ENCODE measurements around the gene TMEM41A. TPM values are rescaled to one million over a fixed set of nuclear protein-coding genes. Genes with fewer than 3 reads are reported as not detected.
A peak's percentile ranks its signal among the peaks of the same experiment; 100 is the strongest.

TMEM41A gene
- total RNA-seq = 10 to 100 TPM; 19.6 to 21.6 TPM

- peaks cover 19% of the 10 kb centered on the region for H3K36me3 Mint-ChIP-seq (ENCODE audit: low read depth)
- ATAC-seq = peak; percentile 99
- peak within 1 kb of the TSS; percentile 98 for H3K4me3 Mint-ChIP-seq
- H3K27ac Mint-ChIP-seq = peak within 1 kb of the TSS; percentile 91
- ChIA-PET POLR2A (interaction anchor here (0.6 to 1.3 kb wide), 6 partner anchors 11 to 88 kb away, joined by 3 read pairs; partner anchors contain the start of genes LIPH and SENP2), CTCF (interaction anchor here (0.6 to 1.0 kb wide), 3 partner anchors 49 to 921 kb away, joined by 3 read pairs; no protein-coding TSS in a partner anchor)
- intact Hi-C loops (cut with DNase I, micrococcal nuclease) = loop anchor here (1.0 to 2.0 kb wide), 8 partner anchors 54 to 686 kb away; partner anchors contain the start of genes LIPH (in 2 of the 2), SENP2 (in 2 of the 2) and VPS8 (in 1 of the 2)
- no peaks in the 10 kb centered on the region for H3K27me3 Mint-ChIP-seq
- DNase-seq = peak; percentile 96
- no peaks in the 10 kb centered on the region for H3K9me3 Mint-ChIP-seq (ENCODE audit: low read depth)
- peaks cover 18% of the 10 kb centered on the region for H3K4me1 Mint-ChIP-seq
These were observed at the start of gene TMEM41A for GRCh38 chr3:185498503-185499396. TMEM41A (minus strand) TSS chr3:185499035; CDS start chr3:185498961, 74 bp downstream.

GRCh38 chr3:185540695-185541094 lies 41.9 kb upstream of the TMEM41A start:
- ChIA-PET POLR2A (no interaction called here), CTCF (no interaction called here)
- Mint-ChIP-seq H3K9me3 (ENCODE audit: low read depth) (no peaks in the 10 kb centered on the region), H3K36me3 (ENCODE audit: low read depth) (no peaks in the 10 kb centered on the region), H3K4me1 (peaks cover 15% of the 10 kb centered on the region), H3K27ac (no peak overlapping the region), H3K4me3 (no peak overlapping the region), H3K27me3 (peaks cover 2% of the 10 kb centered on the region)
- intact Hi-C loops (cut with DNase I, micrococcal nuclease) = no loop called here
- DNase-seq = no peak
- ATAC-seq = no peak

GRCh38 chr3:185539934-185540333 lies 41.1 kb upstream of the TMEM41A start:
- no peaks in the 10 kb centered on the region for H3K9me3 Mint-ChIP-seq (ENCODE audit: low read depth)
- intact Hi-C loops (cut with DNase I, micrococcal nuclease) = no loop called here
- peaks cover 15% of the 10 kb centered on the region for H3K4me1 Mint-ChIP-seq
- no peak for DNase-seq
- no peak for ATAC-seq
- CTCF ChIA-PET = interaction anchor here (0.5 kb wide), 1 partner anchor 184 kb away, joined by 4 read pairs; no protein-coding TSS in a partner anchor
- POLR2A ChIA-PET = no interaction called here
- H3K4me3 Mint-ChIP-seq = no peak overlapping the region
- no peaks in the 10 kb centered on the region for H3K36me3 Mint-ChIP-seq (ENCODE audit: low read depth)
- H3K27me3 Mint-ChIP-seq = peaks cover 2% of the 10 kb centered on the region
- no peak overlapping the region for H3K27ac Mint-ChIP-seq

GRCh38 chr3:185537369-185537970 lies 38.6 kb upstream of the TMEM41A start:
- ATAC-seq (peak; percentile 98), DNase-seq (peak; percentile 73)
- Mint-ChIP-seq H3K36me3 (ENCODE audit: low read depth) (no peaks in the 10 kb centered on the region), H3K4me1 (peaks cover 15% of the 10 kb centered on the region), H3K4me3 (no peak overlapping the region), H3K27me3 (peaks cover 2% of the 10 kb centered on the region), H3K27ac (peak overlapping the region; percentile 87), H3K9me3 (ENCODE audit: low read depth) (no peaks in the 10 kb centered on the region)
- ChIA-PET CTCF (interaction anchor here (1.7 kb wide), 1 partner anchor 8 kb away, joined by 5 read pairs; no protein-coding TSS in a partner anchor), POLR2A (interaction anchor here (0.6 kb wide), 1 partner anchor 105 kb away, joined by 3 read pairs; no protein-coding TSS in a partner anchor)
- intact Hi-C loops (cut with DNase I, micrococcal nuclease) = no loop called here

GRCh38 chr3:185534511-185534910 lies 35.7 kb upstream of the TMEM41A start:
- H3K9me3 Mint-ChIP-seq (ENCODE audit: low read depth) = no peaks in the 10 kb centered on the region
- H3K27me3 Mint-ChIP-seq = no peaks in the 10 kb centered on the region
- no peak overlapping the region for H3K27ac Mint-ChIP-seq
- intact Hi-C loops (cut with DNase I, micrococcal nuclease) = no loop called here
- no peak for DNase-seq
- ATAC-seq = no peak
- ChIA-PET POLR2A (interaction anchor here (0.6 kb wide), 1 partner anchor 273 kb away, joined by 4 read pairs; no protein-coding TSS in a partner anchor), CTCF (interaction anchor here (0.7 to 4.3 kb wide), 3 partner anchors 25 to 733 kb away, joined by 3 to 18 read pairs (median 3); no protein-coding TSS in a partner anchor)
- H3K36me3 Mint-ChIP-seq (ENCODE audit: low read depth) = no peaks in the 10 kb centered on the region
- no peak overlapping the region for H3K4me3 Mint-ChIP-seq
- peaks cover 15% of the 10 kb centered on the region for H3K4me1 Mint-ChIP-seq

GRCh38 chr3:185532901-185533300 lies 34.1 kb upstream of the TMEM41A start:
- intact Hi-C loops (cut with DNase I, micrococcal nuclease) = no loop called here
- ChIA-PET POLR2A (no interaction called here), CTCF (interaction anchor here (4.3 kb wide), 1 partner anchor 27 kb away, joined by 18 read pairs; no protein-coding TSS in a partner anchor)
- Mint-ChIP-seq H3K4me1 (peaks cover 14% of the 10 kb centered on the region), H3K4me3 (no peak overlapping the region), H3K36me3 (ENCODE audit: low read depth) (no peaks in the 10 kb centered on the region), H3K27ac (no peak overlapping the region), H3K9me3 (ENCODE audit: low read depth) (no peaks in the 10 kb centered on the region), H3K27me3 (no peaks in the 10 kb centered on the region)
- ATAC-seq (no peak), DNase-seq (no peak)

- H3K36me3 Mint-ChIP-seq (ENCODE audit: low read depth) = no peaks in the 10 kb centered on the region
- H3K4me1 Mint-ChIP-seq = no peaks in the 10 kb centered on the region
- ATAC-seq (no peak), DNase-seq (no peak)
- H3K4me3 Mint-ChIP-seq = no peak overlapping the region
- intact Hi-C loops (cut with DNase I, micrococcal nuclease) = no loop called here
- peaks cover 1% of the 10 kb centered on the region for H3K27me3 Mint-ChIP-seq
- no peak overlapping the region for H3K27ac Mint-ChIP-seq
- CTCF ChIA-PET = interaction anchor here (4.3 kb wide), 1 partner anchor 29 kb away, joined by 18 read pairs; no protein-coding TSS in a partner anchor
- POLR2A ChIA-PET = no interaction called here
- no peaks in the 10 kb centered on the region for H3K9me3 Mint-ChIP-seq (ENCODE audit: low read depth)
These were observed 32.0 kb upstream of the TMEM41A start for GRCh38 chr3:185530856-185531255.

GRCh38 chr3:185528532-185528931 lies 29.7 kb upstream of the TMEM41A start:
- ChIA-PET CTCF (interaction anchor here (1.0 to 1.8 kb wide), 3 partner anchors 10 to 30 kb away, joined by 4 to 5 read pairs (median 5); partner anchors contain the start of gene LIPH), POLR2A (no interaction called here)
- ATAC-seq (no peak), DNase-seq (no peak)
- no peak overlapping the region for H3K4me3 Mint-ChIP-seq
- H3K4me1 Mint-ChIP-seq = no peaks in the 10 kb centered on the region
- no peak overlapping the region for H3K27ac Mint-ChIP-seq
- intact Hi-C loops (cut with DNase I, micrococcal nuclease) = no loop called here
- no peaks in the 10 kb centered on the region for H3K9me3 Mint-ChIP-seq (ENCODE audit: low read depth)
- peaks cover 9% of the 10 kb centered on the region for H3K27me3 Mint-ChIP-seq
- H3K36me3 Mint-ChIP-seq (ENCODE audit: low read depth) = no peaks in the 10 kb centered on the region

- no peak overlapping the region for H3K4me3 Mint-ChIP-seq
- no peaks in the 10 kb centered on the region for H3K4me1 Mint-ChIP-seq
- H3K9me3 Mint-ChIP-seq (ENCODE audit: low read depth) = no peaks in the 10 kb centered on the region
- peaks cover 11% of the 10 kb centered on the region for H3K27me3 Mint-ChIP-seq
- ChIA-PET CTCF (interaction anchor here (0.6 to 1.0 kb wide), 2 partner anchors 31 to 1170 kb away, joined by 3 read pairs; no protein-coding TSS in a partner anchor), POLR2A (no interaction called here)
- no peaks in the 10 kb centered on the region for H3K36me3 Mint-ChIP-seq (ENCODE audit: low read depth)
- H3K27ac Mint-ChIP-seq = no peak overlapping the region
- no peak for DNase-seq
- no peak for ATAC-seq
- intact Hi-C loops (cut with DNase I, micrococcal nuclease) = no loop called here
These were observed 28.5 kb upstream of the TMEM41A start for GRCh38 chr3:185527364-185527763.

- POLR2A ChIA-PET = no interaction called here
- Mint-ChIP-seq H3K36me3 (ENCODE audit: low read depth) (no peaks in the 10 kb centered on the region), H3K27me3 (peaks cover 15% of the 10 kb centered on the region), H3K27ac (no peak overlapping the region), H3K9me3 (ENCODE audit: low read depth) (no peaks in the 10 kb centered on the region), H3K4me1 (no peaks in the 10 kb centered on the region), H3K4me3 (no peak overlapping the region)
- ATAC-seq (no peak), DNase-seq (no peak)
- intact Hi-C loops (cut with DNase I, micrococcal nuclease) = no loop called here
- CTCF ChIA-PET = interaction anchor here (0.6 to 1.0 kb wide), 3 partner anchors 18 to 1170 kb away, joined by 3 read pairs; no protein-coding TSS in a partner anchor
These were observed 27.6 kb upstream of the TMEM41A start for GRCh38 chr3:185526349-185526951.

Data from activated CD4-positive, alpha-beta T cell treated with anti-CD3 and anti-CD28 coated beads for 36 hours (primary cell).